Measurements from ENCODE around the gene KCNK10. TPM values are rescaled to one million over a fixed set of nuclear protein-coding genes. Genes with fewer than 3 reads are reported as not detected.

The KCNK10 gene
- total and polyA plus RNA-seq, 7 donors: under 0.01 TPM; not detected in 6

- TF ChIP-seq CTCF (IDR thresholded peaks at IDR 0.05): no peak
- H3K27me3 ChIP-seq (ENCODE audit: insufficient read depth in 3 of 3, low read length in 2 of 3): no peaks in the 10 kb centered on the region
- WGBS, 3 donors: 83 to 90% (median 85%) methylated on average over 4 of the region's 4 CpGs
- H3K4me3 ChIP-seq: no peak overlapping the region
- H3K9me3 ChIP-seq: no peaks in the 10 kb centered on the region
- no peak overlapping the region for H3K27ac ChIP-seq
- intact Hi-C loops (cut with DNase I): no loop called here
- no peak for DNase-seq
- ATAC-seq: no peak
- no peaks in the 10 kb centered on the region for H3K36me3 ChIP-seq (ENCODE audit: insufficient read depth in 1 of 2, low read depth in 1 of 2)
- no peaks in the 10 kb centered on the region for H3K4me1 ChIP-seq
Measured at GRCh38 chr14:88227693-88228092, 95.4 kb downstream of the KCNK10 start.

- intact Hi-C loops (cut with DNase I): no loop called here
- H3K36me3 ChIP-seq (ENCODE audit: insufficient read depth in 1 of 2, low read depth in 1 of 2): no peaks in the 10 kb centered on the region
- H3K9me3 ChIP-seq: no peaks in the 10 kb centered on the region
- no peaks in the 10 kb centered on the region for H3K4me1 ChIP-seq
- WGBS, 3 donors: 27 to 33% (median 27%) methylated on average over 3 of the region's 3 CpGs
- H3K27ac ChIP-seq: no peak overlapping the region
- H3K27me3 ChIP-seq (ENCODE audit: insufficient read depth in 3 of 3, low read length in 2 of 3): no peaks in the 10 kb centered on the region
- DNase-seq (no peak), ATAC-seq (no peak)
- H3K4me3 ChIP-seq: no peak overlapping the region
- no peak for TF ChIP-seq CTCF (IDR thresholded peaks at IDR 0.05)
Measured at GRCh38 chr14:88225721-88226120, 97.3 kb downstream of the KCNK10 start.

GRCh38 chr14:88218119-88218915 is 104.8 kb downstream of the KCNK10 start:
- Histone ChIP-seq H3K27ac (no peak overlapping the region), H3K36me3 (ENCODE audit: insufficient read depth in 1 of 2, low read depth in 1 of 2) (no peaks in the 10 kb centered on the region), H3K9me3 (no peaks in the 10 kb centered on the region), H3K27me3 (ENCODE audit: insufficient read depth in 3 of 3, low read length in 2 of 3) (no peaks in the 10 kb centered on the region), H3K4me1 (no peaks in the 10 kb centered on the region), H3K4me3 (no peak overlapping the region)
- no peak for ATAC-seq
- intact Hi-C loops (cut with DNase I): no loop called here
- DNase-seq: no peak
- 56 to 62% (median 56%) methylated on average over 9 of the region's 9 CpGs for WGBS, 3 donors
- no peak for TF ChIP-seq CTCF (IDR thresholded peaks at IDR 0.05)

DNA sequence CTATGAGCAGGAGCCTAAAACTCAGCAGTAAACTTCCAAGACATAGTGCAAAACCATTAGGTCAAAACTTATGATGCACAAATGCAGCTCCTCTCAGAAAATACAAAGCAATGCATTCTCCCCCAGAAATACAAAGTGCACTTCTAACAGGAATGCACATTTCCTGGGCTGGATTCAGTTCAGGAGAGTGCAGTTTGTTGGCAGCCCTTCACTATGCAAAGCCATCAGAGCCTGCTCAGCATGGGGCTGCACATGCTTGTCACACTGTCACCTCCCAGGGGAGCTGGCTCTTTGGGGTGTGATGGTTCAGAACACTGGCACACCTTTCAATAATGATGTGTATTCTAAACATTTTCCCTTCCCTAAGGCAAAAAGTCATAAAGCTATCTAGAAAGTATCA is 110.4 kb downstream of the KCNK10 start:
- DNase-seq (no peak), ATAC-seq (no peak)
- intact Hi-C loops (cut with DNase I): no loop called here
- no peak for TF ChIP-seq CTCF (IDR thresholded peaks at IDR 0.05)
- H3K27me3 ChIP-seq (ENCODE audit: insufficient read depth in 3 of 3, low read length in 2 of 3): no peaks in the 10 kb centered on the region
- H3K4me3 ChIP-seq: no peak overlapping the region
- no peaks in the 10 kb centered on the region for H3K4me1 ChIP-seq
- H3K9me3 ChIP-seq: no peaks in the 10 kb centered on the region
- no peak overlapping the region for H3K27ac ChIP-seq
- no peaks in the 10 kb centered on the region for H3K36me3 ChIP-seq (ENCODE audit: insufficient read depth in 1 of 2, low read depth in 1 of 2)

DNA sequence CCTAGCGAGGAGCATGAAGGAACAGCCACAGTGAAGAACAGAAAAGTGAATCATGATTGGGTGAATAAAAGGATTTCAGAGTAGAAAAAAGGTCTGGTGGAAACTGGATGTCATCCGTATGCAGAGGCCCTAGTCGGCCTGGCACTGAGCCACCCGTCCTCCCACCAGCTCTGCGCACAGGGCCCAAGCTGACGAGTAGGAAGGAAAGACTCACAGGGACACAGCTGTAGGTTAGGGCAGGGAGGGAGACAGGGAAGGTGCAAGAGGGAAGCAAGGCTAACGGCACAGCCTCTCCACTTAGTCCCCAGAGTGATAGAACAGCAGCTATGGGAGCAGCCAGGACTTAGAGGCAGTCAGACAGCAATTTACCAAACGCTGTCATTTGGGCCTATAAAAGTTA is 112.6 kb downstream of the KCNK10 start:
- no peak overlapping the region for H3K27ac ChIP-seq
- no peak overlapping the region for H3K4me3 ChIP-seq
- no peaks in the 10 kb centered on the region for H3K4me1 ChIP-seq
- WGBS, 3 donors: 50 to 54% (median 51%) methylated on average over 8 of the region's 8 CpGs
- no peak for ATAC-seq
- H3K36me3 ChIP-seq (ENCODE audit: insufficient read depth in 1 of 2, low read depth in 1 of 2): no peaks in the 10 kb centered on the region
- no peak for DNase-seq
- TF ChIP-seq CTCF (IDR thresholded peaks at IDR 0.05): no peak
- no peaks in the 10 kb centered on the region for H3K27me3 ChIP-seq (ENCODE audit: insufficient read depth in 3 of 3, low read length in 2 of 3)
- H3K9me3 ChIP-seq: no peaks in the 10 kb centered on the region
- intact Hi-C loops (cut with DNase I): no loop called here
